Measurements from ENCODE around the gene PLA2G4A.

The PLA2G4A gene

DNA sequence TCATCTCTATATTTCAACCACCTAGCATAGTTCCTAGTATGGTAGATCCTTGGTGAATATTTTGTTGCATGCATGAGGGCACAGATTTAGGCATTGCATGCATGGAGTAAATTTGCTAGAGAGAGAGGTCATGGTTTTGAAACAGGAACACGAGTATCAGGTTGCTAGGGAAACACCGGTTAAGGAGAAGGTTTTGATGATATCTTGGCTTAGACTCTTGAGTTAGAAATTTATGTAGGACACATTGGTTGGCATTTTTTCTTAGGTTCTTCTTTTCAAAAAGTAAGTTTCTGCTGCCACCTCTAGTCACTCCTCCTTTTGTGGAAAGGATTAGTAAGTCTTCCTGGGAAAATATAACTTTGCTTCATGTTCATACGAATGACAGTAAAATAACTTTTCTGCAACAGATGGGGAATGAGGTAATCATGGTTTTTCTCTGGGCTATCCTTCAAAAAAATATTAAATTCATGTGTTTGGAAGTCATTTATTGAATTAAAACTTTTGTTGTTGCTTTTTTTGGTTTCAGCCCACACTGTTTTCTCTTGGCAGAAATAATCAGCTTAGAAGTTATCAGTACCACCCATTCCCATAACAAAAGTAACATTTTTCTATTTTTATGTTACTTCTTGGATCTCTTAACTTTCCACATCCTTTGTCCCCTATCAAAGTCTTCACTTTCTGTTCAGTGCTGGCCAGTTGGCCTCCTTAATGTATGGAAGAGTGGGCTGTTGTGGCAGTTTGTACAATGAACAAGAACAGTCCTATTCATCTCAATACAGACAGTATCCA lies 97.3 kb downstream of the PLA2G4A start:
- DNase-seq = no peak

DNA sequence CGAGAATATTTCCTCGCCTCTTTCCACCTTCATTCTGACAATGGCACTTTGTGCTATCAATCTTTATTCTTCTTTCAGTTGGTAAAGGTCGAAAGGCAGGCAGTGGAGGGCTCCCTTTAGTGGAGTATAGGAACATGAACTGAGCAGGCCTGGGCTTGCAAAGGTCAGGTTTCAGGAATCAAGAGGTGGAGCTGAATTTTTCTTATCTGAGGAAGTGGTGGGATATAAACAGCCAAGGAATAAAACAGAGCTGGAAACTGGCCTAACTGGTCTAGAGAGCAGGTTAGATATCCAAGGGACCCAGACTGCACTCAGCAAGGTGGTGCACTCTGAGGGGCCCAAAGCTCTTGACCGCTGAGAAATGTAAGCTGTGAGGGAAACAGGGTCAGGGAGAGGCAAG lies 99.1 kb downstream of the PLA2G4A start:
- no peak for DNase-seq

DNA sequence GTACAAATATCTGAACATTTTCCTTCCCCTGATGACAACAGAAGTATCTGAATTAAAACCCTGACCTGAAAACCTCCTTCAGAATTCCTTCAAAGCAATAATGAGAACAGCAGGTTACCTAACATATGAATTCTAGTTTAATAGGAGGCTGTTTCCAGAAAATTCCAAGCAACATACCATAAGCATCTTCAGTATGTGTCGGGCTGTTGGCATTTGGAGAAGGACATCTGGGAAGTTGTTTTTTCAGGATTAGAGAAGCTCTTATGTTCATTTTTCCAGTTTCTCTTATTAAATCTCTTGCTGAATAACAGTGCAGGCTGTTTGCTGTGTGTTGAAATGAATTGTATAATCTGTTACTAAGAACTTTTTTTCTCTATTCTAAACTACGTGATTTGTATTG lies 101.5 kb downstream of the PLA2G4A start:
- no peak for DNase-seq

DNA sequence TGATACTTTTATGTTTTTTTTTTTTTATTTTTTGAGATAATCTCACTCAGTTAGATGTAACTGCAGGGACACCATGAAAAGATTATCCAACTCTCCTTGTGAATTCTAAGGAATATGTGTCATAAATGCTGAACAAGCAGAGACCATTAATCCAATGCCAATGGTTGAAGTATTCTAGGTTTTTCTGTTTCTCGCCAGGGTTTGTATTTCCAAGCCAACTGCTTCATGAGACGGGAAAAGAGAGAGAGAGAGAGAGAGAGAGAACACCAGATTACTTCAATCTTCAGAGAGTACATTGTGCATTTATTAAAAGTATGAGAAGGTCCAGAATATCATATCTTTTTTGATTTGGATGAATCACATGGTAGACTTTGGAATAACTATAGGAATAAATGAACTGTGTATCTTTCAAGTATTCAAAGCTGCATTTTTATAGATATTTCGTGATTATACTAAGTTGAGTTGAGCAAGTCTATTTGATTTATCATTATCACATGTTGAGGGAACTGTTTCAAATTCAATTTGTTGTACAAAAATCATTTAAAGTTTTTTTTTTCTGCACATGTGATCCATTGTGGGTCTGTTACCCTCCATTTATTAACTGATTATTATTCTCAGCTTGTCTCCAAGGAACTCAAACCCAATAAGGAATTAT lies 108.4 kb downstream of the PLA2G4A start:
- no peak for DNase-seq

DNA sequence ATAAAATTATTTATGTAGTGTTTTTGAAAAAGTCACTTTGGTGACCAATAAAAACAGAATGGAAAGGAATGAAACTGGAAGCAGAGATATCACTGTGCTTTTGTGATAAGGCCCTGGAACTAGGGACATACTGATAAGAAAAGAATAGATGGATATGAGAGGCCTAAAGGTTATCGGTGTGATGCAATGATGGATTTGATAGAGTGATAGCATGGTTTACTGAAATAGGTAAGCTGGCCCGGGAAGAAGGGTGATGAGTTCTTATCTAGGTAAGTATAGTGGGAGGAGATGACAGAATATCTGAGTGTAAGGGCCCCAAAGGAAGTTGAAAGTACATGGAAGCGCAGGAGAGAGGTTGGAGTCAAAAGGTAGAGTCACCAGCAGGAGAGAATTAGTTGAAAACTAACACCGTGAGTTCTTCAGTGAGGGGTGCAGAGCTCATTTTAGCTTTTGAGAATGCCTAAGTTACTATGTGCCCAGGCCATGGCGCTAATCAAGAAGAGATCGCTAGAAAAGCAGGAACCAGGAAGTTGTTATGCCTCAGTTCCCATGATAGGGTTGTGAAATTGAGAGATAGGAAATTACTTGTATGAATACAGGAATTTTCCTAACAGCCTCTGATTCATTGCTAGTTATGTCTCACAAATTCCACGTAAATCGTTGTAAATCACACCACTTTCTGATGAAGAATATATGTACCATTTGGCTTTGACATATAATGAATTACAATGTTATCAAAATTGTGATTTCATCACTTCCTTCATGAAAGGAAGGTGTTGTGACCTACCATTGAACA lies 115.3 kb downstream of the PLA2G4A start:
- DNase-seq = no peak

DNA sequence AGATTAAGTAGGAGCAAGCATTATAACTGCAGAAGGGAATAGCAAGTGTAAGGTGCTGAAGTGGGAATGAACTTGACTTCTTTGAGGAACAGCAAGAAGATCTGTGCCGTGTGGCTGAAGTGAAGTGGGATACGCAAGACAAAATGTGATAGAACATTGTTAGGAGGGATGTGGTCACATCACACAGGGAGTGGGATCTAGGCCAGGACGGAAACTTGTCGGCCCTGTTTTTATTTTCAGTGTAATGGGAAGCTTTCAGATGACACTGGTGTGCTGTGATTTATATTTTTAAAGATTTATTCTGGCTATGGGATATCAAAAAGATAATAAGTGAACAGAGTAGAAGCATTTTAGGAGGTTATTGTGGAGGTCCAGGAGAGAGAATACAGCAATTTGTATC lies 116.4 kb downstream of the PLA2G4A start:
- no peak for DNase-seq

DNA sequence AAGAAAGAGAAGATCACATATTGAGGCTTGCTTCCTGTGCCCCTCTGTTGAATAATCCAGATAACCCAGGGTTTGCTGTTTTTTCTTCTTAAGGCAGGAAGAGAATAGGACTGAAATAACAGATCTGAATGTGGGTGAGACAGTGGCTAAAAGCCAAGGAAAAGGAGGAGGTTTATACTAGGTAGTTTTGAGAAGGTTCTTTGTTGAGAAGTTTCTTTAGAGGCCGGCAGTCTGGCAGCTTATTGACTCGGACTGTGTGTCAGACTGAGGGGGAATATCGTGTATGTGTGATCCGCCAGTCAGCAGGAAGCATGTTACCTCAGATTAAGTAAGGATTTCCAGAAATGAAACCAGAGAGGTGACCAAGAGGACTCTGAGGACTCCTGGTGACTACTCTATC lies 119.8 kb downstream of the PLA2G4A start:
- DNase-seq = no peak

DNA sequence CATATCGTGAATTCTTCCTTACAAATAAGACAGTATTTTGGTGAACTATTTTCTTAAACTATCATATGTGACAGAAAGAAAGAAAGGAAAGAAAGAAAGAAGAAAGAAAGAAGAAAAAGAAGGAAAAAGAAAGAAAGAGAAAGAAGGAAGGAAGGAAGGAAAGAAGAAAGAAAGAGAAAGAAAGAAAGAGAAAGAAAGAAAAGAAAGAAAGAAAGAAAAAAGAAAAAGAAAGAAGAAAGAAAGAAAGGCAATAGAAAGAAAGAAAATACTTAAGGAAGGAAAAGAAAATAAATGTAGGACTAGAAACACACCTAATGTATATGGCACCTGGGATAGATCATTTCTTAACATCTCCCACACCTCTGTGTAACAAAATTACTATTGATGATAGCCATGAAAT lies 120.4 kb downstream of the PLA2G4A start:
- DNase-seq = no peak

DNA sequence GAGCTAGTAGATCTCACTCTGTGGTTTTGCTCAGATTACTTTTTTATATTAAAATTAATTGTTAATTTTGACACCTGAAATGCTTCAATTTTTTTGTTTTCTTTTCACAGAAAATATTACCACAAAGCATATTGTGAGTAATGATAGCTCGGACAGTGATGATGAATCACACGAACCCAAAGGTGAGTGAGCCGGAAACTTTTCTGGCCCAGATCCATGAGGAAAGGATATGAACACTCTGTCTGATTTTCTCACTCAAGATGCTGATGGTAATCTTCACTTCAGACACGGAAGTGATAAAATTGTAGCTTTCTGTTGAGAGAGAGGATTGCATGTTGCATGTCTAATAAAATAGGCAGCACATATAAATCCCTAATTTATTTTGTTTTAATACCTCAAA lies 121.8 kb downstream of the PLA2G4A start:
- DNase-seq = no peak

DNA sequence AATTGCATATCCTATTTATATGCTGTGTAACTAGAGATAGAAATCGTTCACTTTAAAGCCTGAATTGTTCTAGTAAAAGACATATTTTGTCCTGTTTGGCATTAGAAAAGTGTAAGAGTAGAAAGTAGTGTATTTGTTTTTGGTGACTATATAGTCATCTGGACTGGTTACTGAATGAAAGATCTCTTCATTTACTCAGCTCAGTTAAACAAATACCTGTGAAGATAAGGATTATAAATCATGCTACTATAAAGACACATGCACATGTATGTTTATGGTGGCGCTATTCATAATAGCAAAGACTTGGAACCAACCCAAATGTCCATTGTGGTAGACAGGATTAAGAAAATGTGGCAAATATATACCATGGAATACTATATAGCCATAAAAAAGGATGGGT lies 125.1 kb downstream of the PLA2G4A start:
- DNase-seq = no peak

DNA sequence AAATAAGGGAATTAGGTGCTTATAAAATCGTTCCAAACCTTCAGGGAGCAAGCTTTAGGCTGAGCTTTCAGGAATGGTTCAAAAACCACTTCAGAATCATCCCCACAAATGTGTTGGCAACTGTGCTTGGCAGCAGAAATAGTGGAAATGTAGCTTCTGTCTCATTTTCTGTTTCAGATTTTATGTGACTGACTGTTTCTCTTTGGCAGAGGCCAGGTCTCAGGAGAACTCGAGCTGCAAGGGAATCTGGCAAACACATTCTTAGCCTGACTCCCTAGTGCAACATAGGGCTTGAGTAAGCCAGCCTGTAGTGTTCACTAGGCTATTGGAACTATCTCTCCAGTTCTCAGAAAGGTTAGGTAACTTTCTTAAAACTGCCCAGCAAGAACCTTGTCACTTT lies 128.6 kb downstream of the PLA2G4A start:
- no peak for DNase-seq

DNA sequence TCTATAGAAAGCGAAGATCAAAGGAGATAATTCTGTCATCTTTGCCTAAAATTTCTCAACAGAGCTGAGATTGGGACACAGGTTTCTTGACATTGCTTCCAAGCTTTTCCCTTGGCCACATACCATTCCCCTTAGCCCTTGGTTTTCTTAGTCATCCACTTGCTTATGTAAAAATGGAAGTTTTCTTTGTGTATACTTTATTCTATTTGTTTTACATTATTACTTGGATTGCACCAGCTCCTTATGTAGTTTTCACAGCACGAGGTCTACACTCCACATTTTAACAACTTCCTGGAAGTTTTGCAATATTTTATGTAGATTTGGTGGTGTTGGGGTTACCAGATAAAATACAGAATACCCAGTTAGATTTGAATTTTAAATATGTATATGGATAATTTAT lies 129.8 kb downstream of the PLA2G4A start:
- no peak for DNase-seq

DNA sequence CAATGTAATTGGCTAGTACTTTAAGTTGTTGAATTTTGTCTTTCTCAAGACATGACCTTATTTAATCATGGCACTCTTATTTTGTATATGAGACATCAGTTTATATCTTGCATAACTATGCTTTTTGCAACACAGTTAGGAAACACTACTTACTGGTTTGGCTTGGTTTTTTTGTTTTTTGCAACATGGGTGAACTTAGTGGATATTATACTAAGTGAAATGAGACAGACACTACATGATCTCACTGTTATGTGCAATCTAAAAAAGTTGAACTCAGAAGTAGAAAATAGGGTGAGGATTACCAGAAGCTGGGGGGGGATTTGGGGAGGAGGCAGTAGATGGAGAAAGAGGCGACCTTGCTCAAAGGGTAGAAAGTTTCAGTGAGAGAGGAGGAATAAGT lies 132.1 kb downstream of the PLA2G4A start:
- DNase-seq = no peak

DNA sequence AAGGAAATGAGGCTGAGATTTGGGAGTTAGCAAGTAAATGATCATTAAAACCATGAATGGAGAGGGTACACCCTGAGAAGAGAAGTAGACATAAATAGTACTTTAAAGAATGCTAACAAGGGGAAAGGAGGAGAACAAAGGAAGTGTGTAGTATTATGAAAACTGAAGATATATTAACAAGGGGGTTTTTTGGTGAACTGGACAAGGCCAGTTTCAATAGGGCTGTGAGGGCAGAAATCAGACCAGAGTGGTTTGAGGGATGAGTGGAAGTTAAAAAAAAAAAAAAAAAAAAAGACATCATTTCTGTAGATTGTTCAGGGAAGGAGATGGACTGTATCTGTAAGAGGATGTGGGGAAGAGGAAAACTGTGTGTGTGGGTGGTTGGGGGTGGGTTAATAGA lies 137.1 kb downstream of the PLA2G4A start:
- DNase-seq = no peak

DNA sequence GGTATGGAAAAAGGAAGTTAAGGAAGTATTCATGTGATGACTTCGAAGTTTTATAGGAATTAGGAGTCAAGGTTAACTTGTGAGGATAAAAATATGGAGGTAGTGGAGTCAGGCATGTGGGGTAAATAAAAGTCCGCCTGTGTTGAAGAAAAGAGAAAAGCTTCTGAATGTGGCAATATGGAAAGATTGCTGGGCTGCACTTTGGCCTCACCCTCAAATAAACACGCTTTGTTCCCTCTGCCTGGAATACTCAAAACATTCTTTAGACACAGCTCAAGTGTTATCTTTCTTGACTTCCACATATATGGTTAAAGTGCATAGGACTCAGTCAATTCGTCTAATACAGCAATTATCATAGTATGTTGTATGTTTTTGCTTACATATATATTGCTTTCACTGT lies 137.7 kb downstream of the PLA2G4A start:
- DNase-seq = no peak

DNA sequence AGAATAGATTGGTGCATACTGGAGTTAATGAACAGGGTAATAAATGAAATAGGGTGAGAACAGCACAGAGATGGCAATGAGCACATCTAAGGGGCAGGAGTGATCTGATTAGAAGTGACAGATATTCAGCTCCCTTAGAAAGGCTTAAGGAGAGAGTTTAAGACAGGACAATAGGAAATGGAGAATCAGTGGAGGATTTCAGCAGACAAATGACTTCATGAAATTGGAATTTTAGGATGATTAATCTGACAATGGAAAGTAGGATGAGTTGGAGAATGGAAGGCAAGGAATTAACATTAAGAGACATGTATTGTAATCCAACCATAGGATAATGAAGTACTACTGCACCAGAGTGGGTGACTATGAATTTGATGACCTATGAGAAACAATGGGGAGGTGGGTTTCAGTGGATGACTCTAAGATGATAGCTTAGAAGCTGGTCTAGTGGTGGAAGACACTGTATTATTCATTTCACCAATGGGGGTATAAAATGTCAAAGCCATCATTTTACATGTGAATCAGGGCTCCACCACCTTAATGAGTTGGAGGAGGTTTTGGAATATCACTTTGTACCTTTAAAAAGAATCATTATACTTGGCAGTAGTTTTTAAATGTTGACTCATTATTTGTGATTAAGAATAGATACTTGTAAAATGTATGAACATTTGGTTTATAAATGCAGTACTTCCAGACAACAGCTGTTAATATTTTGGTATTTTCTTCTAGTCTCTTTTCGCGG lies 139.1 kb downstream of the PLA2G4A start:
- DNase-seq = no peak

DNA sequence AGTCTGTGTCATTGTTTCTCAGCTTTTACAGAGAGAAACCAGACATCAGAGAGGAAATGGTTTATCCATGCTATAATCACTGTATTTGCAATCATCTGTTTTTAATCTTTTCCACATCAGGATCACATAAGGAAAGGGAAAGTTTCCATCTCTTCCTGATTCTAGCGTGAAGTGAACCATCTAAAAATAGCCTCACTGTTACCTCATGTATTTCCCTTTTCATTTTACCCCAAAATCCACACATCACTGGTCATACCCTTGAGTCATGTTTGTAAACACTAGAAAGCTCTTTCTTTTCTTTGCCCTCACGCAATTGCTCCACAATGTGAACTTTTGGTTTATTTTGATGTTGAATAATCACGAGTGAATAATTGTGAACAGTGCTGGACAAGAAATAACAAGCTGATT lies 146.0 kb downstream of the PLA2G4A start:
- DNase-seq = no peak

DNA sequence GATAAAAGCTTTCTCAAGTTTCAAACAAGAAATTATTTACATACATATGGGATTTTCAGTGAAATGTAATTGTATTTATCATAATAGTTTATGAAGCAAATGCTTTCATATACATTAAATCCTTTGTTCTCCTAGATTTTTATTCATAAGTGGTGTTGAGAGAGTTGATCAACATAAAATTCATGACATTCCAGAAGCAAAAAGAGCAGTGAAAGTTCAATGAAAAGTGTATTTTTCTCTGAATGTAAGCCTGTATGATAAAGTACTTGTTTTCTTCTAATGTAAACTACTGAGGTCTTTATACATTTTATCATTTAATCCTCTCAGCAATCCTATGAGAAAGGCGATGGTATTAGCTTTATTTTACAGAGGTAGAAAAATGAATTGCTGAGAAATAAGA lies 146.5 kb downstream of the PLA2G4A start:
- DNase-seq = no peak

DNA sequence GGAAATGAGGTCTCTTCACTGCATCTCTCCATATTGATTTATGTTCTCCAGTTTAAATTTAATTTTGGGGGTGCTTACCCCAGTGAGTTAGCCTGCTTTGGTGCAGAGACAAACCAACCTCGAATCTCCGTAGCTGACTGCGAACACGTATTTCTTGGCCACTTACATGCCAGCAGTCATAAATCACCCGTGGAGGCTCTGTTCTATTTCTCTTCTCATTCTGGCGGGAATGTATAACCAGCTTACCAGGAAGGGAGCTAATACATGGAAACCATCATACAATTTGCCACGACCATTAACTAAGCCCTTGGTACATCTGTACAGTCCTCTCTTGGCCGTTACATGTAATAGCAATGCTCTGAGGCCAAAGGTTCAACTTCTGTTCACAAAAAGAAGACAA lies 148.0 kb downstream of the PLA2G4A start:
- DNase-seq = no peak

DNA sequence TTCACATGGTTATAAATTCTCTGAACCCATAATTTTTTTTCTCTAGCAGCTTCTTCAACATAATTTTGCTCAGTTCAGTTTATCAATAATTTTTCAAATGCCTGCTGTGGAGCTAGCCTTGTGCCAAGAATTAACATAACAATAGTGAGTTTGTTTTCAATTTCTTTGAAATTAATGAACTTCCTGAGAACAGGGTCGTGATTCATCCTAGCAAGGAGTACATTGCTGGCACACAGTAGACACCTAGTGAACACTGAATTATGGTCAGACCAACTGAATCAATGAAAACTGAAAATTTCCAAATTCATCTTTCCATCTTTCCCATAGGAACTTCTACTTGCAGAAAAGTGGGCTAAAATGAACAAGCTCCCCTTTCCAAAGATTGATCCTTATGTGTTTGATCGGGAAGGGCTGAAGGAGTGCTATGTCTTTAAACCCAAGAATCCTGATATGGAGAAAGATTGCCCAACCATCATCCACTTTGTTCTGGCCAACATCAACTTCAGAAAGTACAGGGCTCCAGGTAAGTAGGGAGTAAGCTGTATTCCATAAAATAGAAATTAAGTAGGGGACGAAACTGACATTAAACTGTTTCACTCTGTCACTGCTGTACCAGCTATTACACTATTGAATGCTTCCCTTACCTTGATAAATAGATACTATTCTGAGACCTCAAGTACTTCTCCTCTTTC lies 148.7 kb downstream of the PLA2G4A start:
- no peak for DNase-seq

DNA sequence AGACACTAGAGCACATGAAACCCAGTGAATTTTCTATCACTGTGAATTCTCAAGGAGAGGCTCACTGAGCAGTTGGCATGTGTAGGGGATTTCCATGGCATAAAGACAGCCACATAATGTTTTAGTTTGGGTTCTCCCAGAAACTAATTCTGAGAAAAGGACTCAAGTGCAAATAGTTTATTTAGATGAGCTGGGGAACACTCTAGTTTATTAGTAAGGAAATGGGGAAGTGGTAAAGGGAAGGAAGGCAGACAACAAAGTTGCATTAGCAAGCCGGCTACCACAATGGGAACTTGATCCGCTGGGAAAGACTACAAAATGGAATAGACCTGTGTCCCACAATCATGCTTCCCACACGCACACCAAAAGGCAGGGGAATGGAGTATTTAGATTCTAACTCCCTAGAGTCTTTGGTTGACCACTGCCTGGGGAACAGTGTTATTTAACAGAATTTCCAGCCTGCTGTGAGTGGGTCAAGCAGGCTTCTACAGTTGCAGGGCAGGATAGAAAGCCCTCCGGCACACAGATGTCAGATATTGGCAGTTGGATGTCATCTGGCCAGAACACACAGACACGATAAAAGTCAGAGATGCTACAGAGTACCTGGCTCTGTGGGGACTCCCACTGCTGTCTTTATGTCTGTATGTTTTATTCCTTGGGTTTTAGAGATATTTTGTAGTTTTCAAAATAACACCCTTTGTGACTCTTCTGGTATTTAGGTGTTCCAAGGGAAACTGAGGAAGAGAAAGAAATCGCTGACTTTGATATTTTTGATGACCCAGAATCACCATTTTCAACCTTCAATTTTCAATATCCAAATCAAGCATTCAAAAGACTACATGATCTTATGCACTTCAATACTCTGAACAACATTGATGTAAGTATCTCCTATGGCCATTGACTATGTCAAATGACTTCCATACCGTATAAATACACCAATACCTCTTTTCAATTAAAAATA lies 150.1 kb downstream of the PLA2G4A start:
- DNase-seq = no peak

All from stimulated activated CD4-positive, alpha-beta T cell treated with anti-CD3 and anti-CD28 coated beads, Interleukin-1b, Interleukin-23, amount 100 ng/mL, for 48 hours (primary cell).